GM10266 (cell line): Measurements from ENCODE around the gene LRIG1.

Source experiments
- DNase-seq: peaks from one replicate; pipeline ENCODE4 v3.0.0; 2012; ENCODE audit errors: extremely low spot score
- TF ChIP-seq, protein P1 (sequence below): IDR thresholded peaks from 2 replicates; pipeline ENCODE4 v1.5.1; 2012; ENCODE audit warnings: mild to moderate bottlenecking, low read depth; ENCODE audit not compliant: control insufficient read depth, insufficient read depth; ENCODE audit errors: missing control alignments

LRIG1 gene

GRCh38 chr3:66504850-66505641 lies 4.2 kb upstream of the LRIG1 start:
- DNase-seq = no peak
- TF ChIP-seq, protein P1, sequence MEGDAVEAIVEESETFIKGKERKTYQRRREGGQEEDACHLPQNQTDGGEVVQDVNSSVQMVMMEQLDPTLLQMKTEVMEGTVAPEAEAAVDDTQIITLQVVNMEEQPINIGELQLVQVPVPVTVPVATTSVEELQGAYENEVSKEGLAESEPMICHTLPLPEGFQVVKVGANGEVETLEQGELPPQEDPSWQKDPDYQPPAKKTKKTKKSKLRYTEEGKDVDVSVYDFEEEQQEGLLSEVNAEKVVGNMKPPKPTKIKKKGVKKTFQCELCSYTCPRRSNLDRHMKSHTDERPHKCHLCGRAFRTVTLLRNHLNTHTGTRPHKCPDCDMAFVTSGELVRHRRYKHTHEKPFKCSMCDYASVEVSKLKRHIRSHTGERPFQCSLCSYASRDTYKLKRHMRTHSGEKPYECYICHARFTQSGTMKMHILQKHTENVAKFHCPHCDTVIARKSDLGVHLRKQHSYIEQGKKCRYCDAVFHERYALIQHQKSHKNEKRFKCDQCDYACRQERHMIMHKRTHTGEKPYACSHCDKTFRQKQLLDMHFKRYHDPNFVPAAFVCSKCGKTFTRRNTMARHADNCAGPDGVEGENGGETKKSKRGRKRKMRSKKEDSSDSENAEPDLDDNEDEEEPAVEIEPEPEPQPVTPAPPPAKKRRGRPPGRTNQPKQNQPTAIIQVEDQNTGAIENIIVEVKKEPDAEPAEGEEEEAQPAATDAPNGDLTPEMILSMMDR = no peak

- DNase-seq = no peak
- TF ChIP-seq, protein P1 = no peak
Observed at GRCh38 chr3:66502981-66503380, 2.2 kb upstream of the LRIG1 start.

- TF ChIP-seq, protein P1 = no peak
- no peak for DNase-seq
Observed at GRCh38 chr3:66502245-66502874, 1.5 kb upstream of the LRIG1 start.

- TF ChIP-seq, protein P1 = peak; percentile 32
- DNase-seq = no peak
Observed at GRCh38 chr3:66501483-66502244, 842 bp upstream of the LRIG1 start.

DNA sequence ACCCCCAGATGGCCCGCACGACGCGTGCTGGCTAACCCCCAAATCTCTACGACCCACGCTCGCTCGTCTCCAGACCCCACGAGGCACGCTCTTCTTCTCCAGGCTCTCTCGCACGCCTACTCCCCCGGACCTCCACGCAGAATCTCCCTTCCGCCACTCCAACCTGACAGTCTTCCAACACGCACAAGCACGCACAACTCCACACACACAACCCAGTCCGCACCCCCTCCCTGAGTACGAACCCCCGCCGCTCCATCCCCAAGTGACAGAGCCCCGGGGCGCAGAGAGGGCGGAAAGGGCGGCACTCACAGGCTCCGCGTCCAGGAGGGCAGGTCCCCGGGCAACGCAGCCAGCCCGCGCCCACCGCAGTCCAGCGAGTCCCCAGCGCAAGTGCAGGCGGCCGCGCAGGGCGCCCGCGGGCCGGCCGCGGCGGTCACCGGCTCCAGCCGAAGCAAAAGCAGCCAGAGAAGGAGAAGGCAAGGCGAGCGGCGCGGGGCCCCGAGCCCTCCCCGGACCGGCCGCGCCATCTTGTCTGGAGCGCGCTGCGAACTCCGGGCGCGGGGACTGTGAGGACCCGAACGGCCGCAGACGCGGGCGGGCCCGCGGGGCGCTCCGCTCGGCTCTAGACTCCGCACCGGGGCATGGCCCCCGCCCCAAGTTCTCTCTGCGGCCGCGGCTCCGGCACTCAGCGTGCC lies 794 bp downstream of the LRIG1 start:
- TF ChIP-seq, protein P1 = no peak
- DNase-seq = peak; percentile 54

DNA sequence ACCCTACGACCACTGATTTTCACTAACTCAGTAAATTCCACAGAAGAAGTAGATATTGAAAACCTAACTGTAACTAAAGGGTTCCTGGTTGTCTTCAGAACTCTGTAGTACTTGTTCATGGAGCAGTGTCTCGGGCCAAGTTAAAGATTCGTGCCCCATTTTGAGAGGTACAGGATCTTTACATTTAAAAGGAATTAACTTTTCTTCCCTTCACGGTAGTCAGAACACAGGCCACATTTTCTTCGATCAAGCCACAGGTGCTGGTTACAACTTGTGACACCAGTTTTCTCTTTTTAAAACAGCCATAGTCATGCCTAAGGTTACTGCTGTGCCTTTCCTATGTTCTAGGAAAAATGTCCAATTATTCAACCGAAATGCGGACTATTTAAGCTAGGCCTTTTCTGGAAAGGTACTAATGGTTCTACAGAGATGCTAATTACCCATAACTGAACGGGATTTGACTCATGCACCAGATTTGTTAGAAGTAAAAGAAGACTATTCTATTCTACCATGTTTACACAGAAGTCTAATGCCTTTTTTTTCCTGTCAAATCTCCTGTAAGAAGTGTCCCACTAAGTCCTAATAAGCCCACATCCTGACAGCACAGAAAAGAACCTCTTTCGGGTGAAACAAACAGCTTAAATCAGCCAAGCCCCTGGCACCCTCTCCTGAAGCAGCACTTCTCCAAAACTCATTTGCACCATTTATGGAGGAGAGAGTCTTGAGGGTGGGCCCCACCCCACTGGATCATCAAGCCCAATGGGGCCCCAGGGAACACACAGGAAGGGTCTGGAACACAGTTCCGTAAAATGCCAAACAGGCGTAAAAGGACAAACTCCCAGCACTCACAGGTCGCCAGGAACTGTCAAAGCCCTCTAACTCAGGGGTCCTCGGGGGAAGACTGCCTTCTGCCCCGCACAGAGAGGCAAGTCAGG lies 1.9 kb downstream of the LRIG1 start:
- peak; percentile 23 for DNase-seq
- TF ChIP-seq, protein P1 = no peak
